ENCODE measurements around the gene PNLIP.

PNLIP gene

DNA sequence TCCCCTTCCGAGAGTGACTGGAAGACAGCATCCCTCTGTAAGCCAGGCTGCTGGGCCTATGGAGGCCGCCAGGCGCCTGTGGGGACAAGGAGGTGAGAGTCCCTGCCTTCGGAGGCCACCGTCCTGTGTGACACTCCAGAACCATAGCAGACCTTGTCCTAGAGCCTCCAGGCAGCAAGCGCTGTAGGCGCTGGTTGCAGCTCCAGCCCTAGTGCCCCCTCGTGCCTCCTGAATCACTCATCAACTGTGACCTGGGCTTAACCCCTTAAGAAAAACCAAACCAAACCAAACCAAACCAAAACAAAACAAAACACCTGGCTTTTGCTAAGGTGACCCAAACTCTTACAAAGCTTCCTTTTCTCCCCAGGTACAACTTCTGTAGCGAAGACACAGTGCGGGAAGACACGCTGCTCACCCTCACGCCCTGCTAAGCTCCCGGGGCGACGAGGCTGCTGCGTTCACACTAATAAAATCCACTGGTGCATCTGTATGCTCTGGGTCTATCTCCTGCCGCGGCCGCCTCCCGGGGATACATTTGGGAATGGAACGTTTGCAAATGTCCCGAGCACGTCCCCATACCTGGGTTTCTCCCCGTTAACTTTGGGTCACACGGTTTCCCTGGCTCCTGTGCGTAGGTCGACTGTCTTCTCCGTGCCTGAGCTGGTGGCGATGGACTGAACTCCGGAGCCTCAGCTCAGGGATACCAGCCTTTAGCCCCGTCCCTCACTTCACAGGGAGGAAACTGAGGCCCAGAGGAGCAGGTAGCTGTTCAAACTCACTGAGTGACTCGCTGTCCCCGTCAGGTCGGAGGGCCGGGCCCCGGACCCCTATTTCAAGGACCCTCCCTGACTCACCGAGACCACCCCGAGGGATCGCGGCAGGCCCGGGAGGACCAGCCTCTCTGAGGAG is 63.2 kb downstream of the PNLIP start:
- Histone ChIP-seq H3K4me3 (ENCODE audit: low read length) (peak overlapping the region; percentile 49), H3K36me3 (ENCODE audit: control insufficient read depth, insufficient read depth, low read length) (no peaks in the 10 kb centered on the region), H3K27me3 (ENCODE audit: control insufficient read depth, insufficient read depth, low read length) (no peaks in the 10 kb centered on the region), H3K4me1 (ENCODE audit: control insufficient read depth, insufficient read depth, low read length) (no peaks in the 10 kb centered on the region), H3K9ac (ENCODE audit: low read length) (no peak overlapping the region), H3K27ac (ENCODE audit: low read depth, low read length) (no peak overlapping the region)

GRCh38 chr10:116610443-116611152 is 64.9 kb downstream of the PNLIP start:
- Histone ChIP-seq H3K36me3 (ENCODE audit: control insufficient read depth, insufficient read depth, low read length) (no peaks in the 10 kb centered on the region), H3K4me3 (ENCODE audit: low read length) (no peak overlapping the region), H3K9ac (ENCODE audit: low read length) (no peak overlapping the region), H3K27ac (ENCODE audit: low read depth, low read length) (no peak overlapping the region), H3K27me3 (ENCODE audit: control insufficient read depth, insufficient read depth, low read length) (no peaks in the 10 kb centered on the region), H3K4me1 (ENCODE audit: control insufficient read depth, insufficient read depth, low read length) (no peaks in the 10 kb centered on the region)

DNA sequence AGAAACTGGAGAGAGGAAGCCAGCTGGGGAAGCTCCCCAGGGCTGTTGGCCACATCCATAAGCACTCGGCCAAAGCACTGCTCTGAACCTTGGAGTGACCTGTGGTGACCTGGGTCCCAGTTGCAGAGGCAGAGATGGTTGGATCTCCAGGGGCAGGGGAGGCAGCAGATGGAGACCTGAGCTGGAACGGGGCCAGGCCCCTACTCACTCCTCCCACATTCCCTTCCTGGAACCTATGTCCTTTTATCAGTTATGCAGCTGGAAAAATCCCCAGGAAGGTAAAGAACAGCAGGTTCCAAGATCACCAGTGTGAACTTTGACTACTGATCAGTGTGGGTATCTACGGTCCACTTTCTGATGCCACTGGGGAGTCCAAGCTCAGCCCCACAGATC is 65.4 kb downstream of the PNLIP start:
- no peak overlapping the region for H3K9ac ChIP-seq (ENCODE audit: low read length)
- H3K4me1 ChIP-seq (ENCODE audit: control insufficient read depth, insufficient read depth, low read length) = no peaks in the 10 kb centered on the region
- H3K36me3 ChIP-seq (ENCODE audit: control insufficient read depth, insufficient read depth, low read length) = no peaks in the 10 kb centered on the region
- no peak overlapping the region for H3K4me3 ChIP-seq (ENCODE audit: low read length)
- no peaks in the 10 kb centered on the region for H3K27me3 ChIP-seq (ENCODE audit: control insufficient read depth, insufficient read depth, low read length)
- H3K27ac ChIP-seq (ENCODE audit: low read depth, low read length) = no peak overlapping the region

- Histone ChIP-seq H3K36me3 (ENCODE audit: control insufficient read depth, insufficient read depth, low read length) (no peaks in the 10 kb centered on the region), H3K4me3 (ENCODE audit: low read length) (no peak overlapping the region), H3K4me1 (ENCODE audit: control insufficient read depth, insufficient read depth, low read length) (no peaks in the 10 kb centered on the region), H3K27me3 (ENCODE audit: control insufficient read depth, insufficient read depth, low read length) (no peaks in the 10 kb centered on the region), H3K9ac (ENCODE audit: low read length) (no peak overlapping the region), H3K27ac (ENCODE audit: low read depth, low read length) (no peak overlapping the region)
Measured at GRCh38 chr10:116612107-116612769, 66.5 kb downstream of the PNLIP start.

- Histone ChIP-seq H3K4me1 (ENCODE audit: control insufficient read depth, insufficient read depth, low read length) (no peaks in the 10 kb centered on the region), H3K9ac (ENCODE audit: low read length) (no peak overlapping the region), H3K27me3 (ENCODE audit: control insufficient read depth, insufficient read depth, low read length) (no peaks in the 10 kb centered on the region), H3K36me3 (ENCODE audit: control insufficient read depth, insufficient read depth, low read length) (no peaks in the 10 kb centered on the region), H3K4me3 (ENCODE audit: low read length) (no peak overlapping the region), H3K27ac (ENCODE audit: low read depth, low read length) (no peak overlapping the region)
Measured at GRCh38 chr10:116613471-116613870, 67.7 kb downstream of the PNLIP start.

GRCh38 chr10:116614796-116615195 is 69.1 kb downstream of the PNLIP start:
- Histone ChIP-seq H3K27ac (ENCODE audit: low read depth, low read length) (no peak overlapping the region), H3K4me1 (ENCODE audit: control insufficient read depth, insufficient read depth, low read length) (no peaks in the 10 kb centered on the region), H3K9ac (ENCODE audit: low read length) (no peak overlapping the region), H3K36me3 (ENCODE audit: control insufficient read depth, insufficient read depth, low read length) (no peaks in the 10 kb centered on the region), H3K4me3 (ENCODE audit: low read length) (no peak overlapping the region), H3K27me3 (ENCODE audit: control insufficient read depth, insufficient read depth, low read length) (no peaks in the 10 kb centered on the region)

DNA sequence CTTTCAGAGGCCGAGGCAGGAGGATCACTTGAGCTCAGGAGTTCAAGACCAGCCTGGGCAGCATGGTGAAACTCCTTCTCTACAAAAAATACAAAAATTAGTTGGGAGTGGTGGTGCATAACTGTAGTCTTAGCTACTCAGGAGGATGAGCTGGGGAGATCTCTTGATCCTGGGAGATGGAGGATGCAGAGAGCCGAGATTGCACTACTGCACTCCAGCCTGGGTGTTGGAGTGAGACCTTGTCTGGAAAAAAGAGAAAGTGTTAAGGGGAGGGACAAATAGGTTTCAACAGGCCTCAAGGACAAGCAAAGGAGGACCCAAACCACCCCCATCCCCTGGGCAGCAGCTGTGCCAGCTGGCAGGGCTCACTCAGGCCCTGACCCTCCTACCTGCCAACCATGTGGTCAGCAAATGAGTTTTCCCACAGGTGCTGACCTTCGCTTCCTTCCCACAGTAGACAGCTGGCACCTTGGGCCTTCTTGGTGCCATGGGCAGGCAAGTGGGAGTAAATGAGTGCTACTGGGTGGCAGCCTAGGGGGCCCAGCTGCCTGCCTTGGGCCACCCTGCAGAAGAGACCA is 69.6 kb downstream of the PNLIP start:
- Histone ChIP-seq H3K9ac (ENCODE audit: low read length) (no peak overlapping the region), H3K4me3 (ENCODE audit: low read length) (no peak overlapping the region), H3K27me3 (ENCODE audit: control insufficient read depth, insufficient read depth, low read length) (no peaks in the 10 kb centered on the region)

More for the DNA sequence above, 69.6 kb downstream of the PNLIP start:
- H3K36me3 ChIP-seq (ENCODE audit: control insufficient read depth, insufficient read depth, low read length) = no peaks in the 10 kb centered on the region
- H3K27ac ChIP-seq (ENCODE audit: low read depth, low read length) = no peak overlapping the region
- no peaks in the 10 kb centered on the region for H3K4me1 ChIP-seq (ENCODE audit: control insufficient read depth, insufficient read depth, low read length)

Data from rectal smooth muscle tissue (tissue), 1 donor.